ENCODE measurements around the gene PARD3.

DNA sequence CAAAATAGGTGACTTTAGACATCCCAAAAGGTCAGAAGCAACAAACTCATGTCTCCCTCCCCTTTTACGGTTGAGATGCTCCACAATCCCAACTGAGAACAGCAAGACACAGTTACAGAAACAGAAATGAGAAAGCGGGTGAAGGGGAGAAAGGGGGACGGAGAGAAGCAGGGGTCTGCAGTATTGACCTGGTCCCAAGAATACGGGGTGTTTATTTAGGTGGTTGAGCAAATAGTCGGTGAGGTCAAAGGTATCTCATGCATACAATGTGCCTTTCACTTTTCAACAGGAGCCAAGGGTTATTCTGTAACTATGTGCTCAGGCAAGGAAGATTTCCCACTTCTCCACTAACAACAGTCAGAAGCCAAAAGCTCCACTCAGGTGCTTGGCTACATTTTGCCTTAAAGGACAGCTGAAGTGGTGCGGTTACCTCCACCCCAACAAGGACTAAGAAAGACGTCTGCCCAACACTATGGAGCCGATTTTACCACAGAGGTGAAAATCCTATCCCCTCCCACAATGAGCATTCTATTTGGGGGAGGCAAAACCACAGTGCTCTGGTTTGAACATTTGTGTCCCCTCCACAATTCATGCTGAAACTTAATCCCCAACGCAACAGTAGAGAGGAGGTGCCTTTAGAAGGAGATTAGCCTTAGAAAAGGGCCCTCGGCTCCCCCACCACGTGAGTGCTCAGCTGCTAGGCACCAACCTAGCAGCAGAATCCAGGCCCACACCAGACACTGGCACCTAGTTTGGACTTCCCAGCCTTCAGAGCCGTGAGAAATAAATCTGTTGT lies 77.9 kb downstream of the PARD3 start:
- TF ChIP-seq, protein P1, sequence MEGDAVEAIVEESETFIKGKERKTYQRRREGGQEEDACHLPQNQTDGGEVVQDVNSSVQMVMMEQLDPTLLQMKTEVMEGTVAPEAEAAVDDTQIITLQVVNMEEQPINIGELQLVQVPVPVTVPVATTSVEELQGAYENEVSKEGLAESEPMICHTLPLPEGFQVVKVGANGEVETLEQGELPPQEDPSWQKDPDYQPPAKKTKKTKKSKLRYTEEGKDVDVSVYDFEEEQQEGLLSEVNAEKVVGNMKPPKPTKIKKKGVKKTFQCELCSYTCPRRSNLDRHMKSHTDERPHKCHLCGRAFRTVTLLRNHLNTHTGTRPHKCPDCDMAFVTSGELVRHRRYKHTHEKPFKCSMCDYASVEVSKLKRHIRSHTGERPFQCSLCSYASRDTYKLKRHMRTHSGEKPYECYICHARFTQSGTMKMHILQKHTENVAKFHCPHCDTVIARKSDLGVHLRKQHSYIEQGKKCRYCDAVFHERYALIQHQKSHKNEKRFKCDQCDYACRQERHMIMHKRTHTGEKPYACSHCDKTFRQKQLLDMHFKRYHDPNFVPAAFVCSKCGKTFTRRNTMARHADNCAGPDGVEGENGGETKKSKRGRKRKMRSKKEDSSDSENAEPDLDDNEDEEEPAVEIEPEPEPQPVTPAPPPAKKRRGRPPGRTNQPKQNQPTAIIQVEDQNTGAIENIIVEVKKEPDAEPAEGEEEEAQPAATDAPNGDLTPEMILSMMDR (IDR thresholded peaks at IDR 0.05; ENCODE audit: borderline replicate concordance, extremely low read depth, low read length, poor library complexity, severe bottlenecking), result no peak
- no peak for TF ChIP-seq EZH2 (IDR thresholded peaks at IDR 0.05; ENCODE audit: borderline replicate concordance, low read depth, low read length, severe bottlenecking)
